Left lung (tissue), 10 donors: ENCODE results near the gene DAAM2. TPM values are rescaled to one million over a fixed set of nuclear protein-coding genes. Genes with fewer than 3 reads are reported as not detected.

Experiments used
- ATAC-seq: fragments of 200-7000 bp; cut with Tn5 transposase; one replicate; pipeline ENCODE4 v1.9.1; 2020; ENCODE audit warnings: moderate library complexity
- DNase-seq, 4 donors: peaks; one replicate each; pipeline ENCODE4 v3.0.0-alpha.2; 2013 to 2020
- H3K27ac ChIP-seq, 2 donors: fragments of 200-600 bp; sonication (generic) in 1 of 2; one replicate each; pipeline versions ENCODE4 v1.5.0 to v1.8.0; 2020 to 2021
- H3K27me3 ChIP-seq, 2 donors: fragments of 200-600 bp; sonication (generic) in 1 of 2; one replicate each; pipeline versions ENCODE4 v1.5.0 to v1.8.0; 2020 to 2021
- H3K36me3 ChIP-seq, 2 donors: fragments of 200-600 bp; sonication (generic) in 1 of 2; one replicate each; pipeline versions ENCODE4 v1.5.0 to v1.8.0; 2020 to 2021
- H3K4me1 ChIP-seq, 2 donors: fragments of 200-600 bp; one replicate each; pipeline ENCODE4 v1.8.0; 2021
- H3K4me3 ChIP-seq, 2 donors: fragments of 200-600 bp; sonication (generic) in 1 of 2; one replicate each; pipeline versions ENCODE4 v1.5.0 to v1.8.0; 2020 to 2021; ENCODE audit warnings: mild to moderate bottlenecking in 1 of 2
- H3K9me3 ChIP-seq, 2 donors: fragments of 200-600 bp; sonication (generic) in 1 of 2; one replicate each; pipeline versions ENCODE4 v1.5.0 to v1.8.0; 2020 to 2021
- intact Hi-C, 2 donors: fragments of 100-400 bp; cut with DNase I; formaldehyde crosslinking; loops; one replicate each; pipeline versions ENCODE4 v1.11.2 to v1.14.2; 2022
- polyA plus RNA-seq, 6 donors: library from polyadenylated mRNA; unstranded; fragments of 120-200 nt; gene quantifications; one replicate each; pipeline ENCODE4 v1.2.1, GENCODE V29; 2013; ENCODE audit not compliant: insufficient read length in 6 of 6
- total RNA-seq, 2 donors: library from RNA; stranded (reverse); fragmentation: NEBNext Ultra II Directional; extraction: Animal tissue kit (Norgen Biotek cat#: 25700); gene quantifications; one replicate each; pipeline ENCODE4 v1.2.1, GENCODE V29; 2021
- TF ChIP-seq, protein P1 (sequence below), 2 donors: fragments of 200-600 bp; sonication (generic) in 1 of 2; IDR thresholded peaks; one replicate each; pipeline versions ENCODE4 v1.5.0 to v1.8.0; 2021; ENCODE audit warnings: antibody characterized with exemption in 2 of 2
- donor health status: DM: no; HTN: yes; CAD: no.
- donor health status: DM: no; HTN: no; CAD: no.

DAAM2 gene
- total and polyA plus RNA-seq, 8 donors: 28.8 to 67.6 (median 39.9) TPM

DNA sequence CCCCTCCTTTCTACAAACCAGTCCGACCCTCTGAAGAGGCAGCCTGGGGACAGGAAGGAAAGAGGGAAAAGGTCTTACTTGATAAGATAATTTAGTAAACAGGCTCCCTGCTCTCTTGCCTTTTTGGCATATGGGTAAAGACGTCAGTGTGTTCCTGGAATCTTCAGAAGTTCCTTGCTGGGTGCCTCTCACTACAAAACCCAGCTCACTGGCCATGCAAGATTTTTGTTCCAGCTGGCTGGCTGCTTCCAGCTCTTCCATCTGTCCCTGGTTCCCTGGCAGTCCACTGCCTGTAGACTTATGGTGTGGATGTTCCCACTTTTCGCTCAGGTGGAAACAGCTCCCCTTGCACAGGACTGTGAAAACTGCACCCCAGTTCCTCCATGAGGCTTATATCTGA, 84.7 kb downstream of the DAAM2 start:
- TF ChIP-seq, protein P1, sequence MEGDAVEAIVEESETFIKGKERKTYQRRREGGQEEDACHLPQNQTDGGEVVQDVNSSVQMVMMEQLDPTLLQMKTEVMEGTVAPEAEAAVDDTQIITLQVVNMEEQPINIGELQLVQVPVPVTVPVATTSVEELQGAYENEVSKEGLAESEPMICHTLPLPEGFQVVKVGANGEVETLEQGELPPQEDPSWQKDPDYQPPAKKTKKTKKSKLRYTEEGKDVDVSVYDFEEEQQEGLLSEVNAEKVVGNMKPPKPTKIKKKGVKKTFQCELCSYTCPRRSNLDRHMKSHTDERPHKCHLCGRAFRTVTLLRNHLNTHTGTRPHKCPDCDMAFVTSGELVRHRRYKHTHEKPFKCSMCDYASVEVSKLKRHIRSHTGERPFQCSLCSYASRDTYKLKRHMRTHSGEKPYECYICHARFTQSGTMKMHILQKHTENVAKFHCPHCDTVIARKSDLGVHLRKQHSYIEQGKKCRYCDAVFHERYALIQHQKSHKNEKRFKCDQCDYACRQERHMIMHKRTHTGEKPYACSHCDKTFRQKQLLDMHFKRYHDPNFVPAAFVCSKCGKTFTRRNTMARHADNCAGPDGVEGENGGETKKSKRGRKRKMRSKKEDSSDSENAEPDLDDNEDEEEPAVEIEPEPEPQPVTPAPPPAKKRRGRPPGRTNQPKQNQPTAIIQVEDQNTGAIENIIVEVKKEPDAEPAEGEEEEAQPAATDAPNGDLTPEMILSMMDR (IDR thresholded peaks at IDR 0.05): no peak
- H3K9me3 ChIP-seq: no peaks in the 10 kb centered on the region
- H3K27ac ChIP-seq: no peak overlapping the region
- H3K27me3 ChIP-seq: no peaks in the 10 kb centered on the region
- H3K4me1 ChIP-seq: peaks cover 0 to 2% of the 10 kb centered on the region in 2 donors
- no peak for ATAC-seq
- no peak for DNase-seq
- no peak overlapping the region for H3K4me3 ChIP-seq
- intact Hi-C loops: no loop called here
- H3K36me3 ChIP-seq: peaks cover 0 to 74% of the 10 kb centered on the region in 2 donors

DNA sequence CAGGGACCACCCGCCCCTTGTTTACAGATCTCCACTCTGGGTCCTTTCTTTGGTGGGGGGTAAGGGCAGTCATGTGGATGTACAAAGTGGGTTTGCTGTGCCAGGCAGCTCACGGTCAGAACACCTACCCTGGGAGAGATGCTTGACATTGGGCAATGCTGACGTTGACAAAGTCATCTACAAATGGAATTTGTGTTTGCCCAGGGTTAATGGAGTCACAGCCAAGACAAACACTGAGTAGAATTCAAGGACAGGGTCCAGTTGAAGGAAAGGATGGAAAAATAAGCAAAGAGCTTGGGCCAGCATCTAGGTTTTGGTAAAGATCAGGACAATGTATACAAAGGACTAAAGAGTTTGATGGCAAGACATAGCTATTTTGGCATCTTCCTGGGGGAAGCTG, 87.4 kb downstream of the DAAM2 start:
- peaks cover 0 to 6% of the 10 kb centered on the region in 2 donors for H3K4me1 ChIP-seq
- DNase-seq: no peak
- H3K36me3 ChIP-seq: peaks cover 0 to 51% of the 10 kb centered on the region in 2 donors
- no peak overlapping the region for H3K4me3 ChIP-seq
- TF ChIP-seq, protein P1 (IDR thresholded peaks at IDR 0.05): no peak
- no peaks in the 10 kb centered on the region for H3K27me3 ChIP-seq
- no peaks in the 10 kb centered on the region for H3K9me3 ChIP-seq
- peak; percentile 58 for ATAC-seq
- intact Hi-C loops: no loop called here
- H3K27ac ChIP-seq: no peak overlapping the region

DNA sequence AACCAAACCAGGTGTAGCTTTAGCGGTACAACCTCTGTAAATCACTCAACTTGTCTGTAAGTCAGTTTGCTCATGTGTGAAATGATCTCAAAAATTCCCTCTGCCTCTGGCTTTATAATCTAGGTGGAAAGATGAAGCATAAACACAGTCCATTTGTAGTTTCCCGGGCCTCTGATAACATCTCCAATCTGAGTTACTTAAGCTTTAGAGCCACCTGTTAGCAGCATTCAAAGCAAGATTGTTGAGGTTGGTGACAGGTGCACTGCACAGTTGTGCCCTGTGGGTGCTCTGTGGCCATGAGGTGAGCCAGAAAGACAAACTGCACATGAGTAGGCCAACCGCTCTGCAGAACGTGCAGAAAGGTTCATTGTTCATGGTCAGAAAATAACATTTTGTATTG, 88.4 kb downstream of the DAAM2 start:
- no peaks in the 10 kb centered on the region for H3K27me3 ChIP-seq
- H3K4me3 ChIP-seq: no peak overlapping the region
- DNase-seq: no peak
- TF ChIP-seq, protein P1 (IDR thresholded peaks at IDR 0.05): no peak
- no peak for ATAC-seq
- H3K9me3 ChIP-seq: no peaks in the 10 kb centered on the region
- intact Hi-C loops: loop anchor here in 1 of 2 donors (10.0 kb wide), 1 partner anchor 516 kb away; no protein-coding TSS in a partner anchor
- no peak overlapping the region for H3K27ac ChIP-seq
- peaks cover 0 to 6% of the 10 kb centered on the region in 2 donors for H3K4me1 ChIP-seq
- H3K36me3 ChIP-seq: peaks cover 0 to 40% of the 10 kb centered on the region in 2 donors

- Histone ChIP-seq H3K4me3 (no peak overlapping the region), H3K27me3 (no peaks in the 10 kb centered on the region), H3K36me3 (peaks cover 0 to 28% of the 10 kb centered on the region in 2 donors), H3K9me3 (no peaks in the 10 kb centered on the region), H3K27ac (peak overlapping the region in 1 of 2 donors; percentile 13), H3K4me1 (peaks cover 0 to 6% of the 10 kb centered on the region in 2 donors)
- DNase-seq: peak in 1 of 4 donors; percentile 31
- TF ChIP-seq, protein P1 (IDR thresholded peaks at IDR 0.05): no peak
- ATAC-seq: peak; percentile 33
- intact Hi-C loops: loop anchor here in 1 of 2 donors (10.0 kb wide), 1 partner anchor 517 kb away; no protein-coding TSS in a partner anchor
Observed at GRCh38 chr6:39881851-39882530, 89.8 kb downstream of the DAAM2 start.

- peak in 2 of 4 donors; percentile 54 to 70 for DNase-seq
- Histone ChIP-seq H3K4me1 (peaks cover 0 to 9% of the 10 kb centered on the region in 2 donors), H3K27me3 (no peaks in the 10 kb centered on the region), H3K27ac (no peak overlapping the region), H3K9me3 (no peaks in the 10 kb centered on the region), H3K36me3 (peaks cover 0 to 24% of the 10 kb centered on the region in 2 donors), H3K4me3 (no peak overlapping the region)
- TF ChIP-seq, protein P1 (IDR thresholded peaks at IDR 0.05): no peak
- intact Hi-C loops: loop anchor here in 1 of 2 donors (10.0 kb wide), 1 partner anchor 518 kb away; no protein-coding TSS in a partner anchor
- ATAC-seq: peak; percentile 66
Observed at GRCh38 chr6:39882531-39882899, 90.3 kb downstream of the DAAM2 start.
